H9 (cell line): ENCODE results near the gene SIDT2. TPM values are rescaled to one million over a fixed set of nuclear protein-coding genes. Genes with fewer than 3 reads are reported as not detected.
A peak's percentile ranks its signal among the peaks of the same experiment; 100 is the strongest.

ENCODE experiments used
- DNase-seq: peaks from one replicate; pipeline ENCODE4 v3.0.0-alpha.2; 2017
- H2AFZ ChIP-seq: one replicate; pipeline ENCODE4 v1.6.1; 2013; ENCODE audit warnings: mild to moderate bottlenecking, low read length, control low read depth, moderate library complexity
- H2AK5ac ChIP-seq: 2 replicates; pipeline ENCODE4 v1.6.1; 2013; ENCODE audit warnings: low read length, control low read depth, mixed read lengths; ENCODE audit not compliant: insufficient read length
- H2BK120ac ChIP-seq: one replicate; pipeline ENCODE4 v1.6.1; 2013; ENCODE audit warnings: low read depth, mild to moderate bottlenecking, low read length, control low read depth, inconsistent platforms; ENCODE audit not compliant: poor library complexity, severe bottlenecking
- H2BK12ac ChIP-seq: 2 replicates; pipeline ENCODE4 v1.6.1; 2013; ENCODE audit warnings: low read length, control low read depth, mixed read lengths, low read depth; ENCODE audit not compliant: insufficient read length
- H2BK15ac ChIP-seq: 2 replicates; pipeline ENCODE4 v1.6.1; 2013; ENCODE audit warnings: low read depth, low read length, control low read depth
- H2BK20ac ChIP-seq: one replicate; pipeline ENCODE4 v1.6.1; 2013; ENCODE audit warnings: low read depth, mild to moderate bottlenecking, low read length, control low read depth, inconsistent platforms; ENCODE audit not compliant: poor library complexity, severe bottlenecking
- H2BK5ac ChIP-seq: 2 replicates; pipeline ENCODE4 v1.6.1; 2013; ENCODE audit warnings: low read length, control low read depth, mixed read lengths; ENCODE audit not compliant: insufficient read length
- H3K14ac ChIP-seq: 2 replicates; pipeline ENCODE4 v1.6.1; 2013; ENCODE audit warnings: low read length, control low read depth; ENCODE audit not compliant: insufficient read depth
- H3K18ac ChIP-seq: 2 replicates; pipeline ENCODE4 v1.6.1; 2013; ENCODE audit warnings: low read depth, mild to moderate bottlenecking, mixed read lengths, low read length, control low read depth; ENCODE audit not compliant: insufficient read length
- H3K23ac ChIP-seq: 2 replicates; pipeline ENCODE4 v1.6.1; 2013; ENCODE audit warnings: low read length, control low read depth, mixed read lengths, low read depth; ENCODE audit not compliant: insufficient read length
- H3K23me2 ChIP-seq: 2 replicates; pipeline ENCODE4 v1.6.1; 2013; ENCODE audit warnings: low read depth, mild to moderate bottlenecking, mixed read lengths, low read length, control low read depth; ENCODE audit not compliant: insufficient read length, poor library complexity, severe bottlenecking
- H3K27ac ChIP-seq: 2 replicates; pipeline ENCODE4 v1.5.1; 2013; ENCODE audit warnings: low read length, control low read depth, mixed read lengths, low read depth; ENCODE audit not compliant: insufficient read length
- H3K27me3 ChIP-seq: 2 replicates; pipeline ENCODE4 v1.6.1; 2013; ENCODE audit warnings: low read length, control low read depth, inconsistent platforms; ENCODE audit not compliant: insufficient read depth
- H3K4ac ChIP-seq: 2 replicates; pipeline ENCODE4 v1.6.1; 2013; ENCODE audit warnings: low read depth, mild to moderate bottlenecking, control low read depth, inconsistent platforms, low read length, moderate library complexity
- H3K4me1 ChIP-seq: 2 replicates; pipeline ENCODE4 v1.6.1; 2013; ENCODE audit warnings: low read length, control low read depth, inconsistent platforms; ENCODE audit not compliant: insufficient read depth
- H3K4me2 ChIP-seq: 2 replicates; pipeline ENCODE4 v1.6.1; 2013; ENCODE audit warnings: low read length, control low read depth, mixed read lengths; ENCODE audit not compliant: insufficient read length, insufficient read depth
- H3K56ac ChIP-seq: 2 replicates; pipeline ENCODE4 v1.6.1; 2013; ENCODE audit warnings: low read depth, mild to moderate bottlenecking, mixed read lengths, low read length, control low read depth; ENCODE audit not compliant: insufficient read length
- H3K79me1 ChIP-seq: 2 replicates; pipeline ENCODE4 v1.6.1; 2013; ENCODE audit warnings: low read depth, mild to moderate bottlenecking, moderate library complexity, low read length, control low read depth, inconsistent platforms; ENCODE audit not compliant: insufficient read depth, poor library complexity, severe bottlenecking
- H3K79me2 ChIP-seq: 2 replicates; pipeline ENCODE4 v1.6.1; 2013; ENCODE audit warnings: low read length, control low read depth, inconsistent platforms; ENCODE audit not compliant: insufficient read depth
- H3K9ac ChIP-seq: 2 replicates; pipeline ENCODE4 v1.6.1; 2013; ENCODE audit warnings: low read length, control low read depth, mixed read lengths; ENCODE audit not compliant: insufficient read length; ENCODE audit errors: extremely low read depth
- H3K9me3 ChIP-seq: one replicate; pipeline ENCODE4 v1.6.1; 2013; ENCODE audit warnings: low read depth, low read length, inconsistent platforms; ENCODE audit not compliant: control insufficient read depth
- H3T11ph ChIP-seq: one replicate; pipeline ENCODE4 v1.6.1; 2013; ENCODE audit warnings: mild to moderate bottlenecking, low read length, control low read depth, inconsistent platforms
- H4K20me1 ChIP-seq: one replicate; pipeline ENCODE4 v1.6.1; 2013; ENCODE audit not compliant: control insufficient read depth, insufficient read length, insufficient read depth
- H4K5ac ChIP-seq: 2 replicates; pipeline ENCODE4 v1.6.1; 2013; ENCODE audit warnings: low read depth, mild to moderate bottlenecking, mixed read lengths, low read length, control low read depth; ENCODE audit not compliant: insufficient read length
- H4K8ac ChIP-seq: replicated peaks from 2 replicates; pipeline ENCODE4 v1.6.1; 2013; ENCODE audit warnings: low read length, control low read depth, mixed read lengths, low read depth; ENCODE audit not compliant: insufficient read length
- H4K91ac ChIP-seq: 2 replicates; pipeline ENCODE4 v1.6.1; 2013; ENCODE audit warnings: low read depth, mild to moderate bottlenecking, moderate library complexity, mixed read lengths, low read length, control low read depth; ENCODE audit not compliant: insufficient read length
- H3K27ac Mint-ChIP-seq, 3 experiments: 2 replicates in 2 of 3; 3 replicates in 1 of 3; pipeline ENCODE4 v1.8.0; 2020 to 2021; ENCODE audit warnings: mixed read lengths in 3 of 3, mild to moderate bottlenecking in 1 of 3, moderate library complexity in 1 of 3
- H3K27me3 Mint-ChIP-seq: 2 replicates; pipeline ENCODE4 v1.8.0; 2021; ENCODE audit warnings: low read depth, mild to moderate bottlenecking, moderate library complexity, mixed read lengths
- H3K36me3 Mint-ChIP-seq, 3 experiments: 2 replicates in 2 of 3; 3 replicates in 1 of 3; pipeline ENCODE4 v1.8.0; 2020 to 2021; ENCODE audit warnings: low read depth in 3 of 3, mixed read lengths in 3 of 3; ENCODE audit not compliant: insufficient read depth in 1 of 3
- H3K4me1 Mint-ChIP-seq, 2 experiments: 2 replicates each; pipeline ENCODE4 v1.8.0; 2020; ENCODE audit warnings: mixed read lengths in 2 of 2
- H3K4me3 Mint-ChIP-seq, 2 experiments: 2 replicates in 1 of 2; 3 replicates in 1 of 2; pipeline ENCODE4 v1.8.0; 2020 to 2021; ENCODE audit warnings: mild to moderate bottlenecking in 2 of 2, mixed read lengths in 2 of 2, moderate library complexity in 1 of 2
- H3K9me3 Mint-ChIP-seq, 2 experiments: 2 replicates in 1 of 2; 3 replicates in 1 of 2; pipeline ENCODE4 v1.8.0; 2020; ENCODE audit warnings: mild to moderate bottlenecking in 2 of 2, mixed read lengths in 2 of 2, moderate library complexity in 1 of 2
- CTCF ChIP-seq: fragments of 200-600 bp; sonication (generic); conservative IDR thresholded peaks from 3 replicates; pipeline ENCODE4 v1.8.0; 2021; ENCODE audit warnings: antibody characterized with exemption, mild to moderate bottlenecking
- WGBS: extraction: QIAGEN DNeasy Blood & Tissue Kit; methylation state at CpG from one replicate; pipeline ENCODE4 v1.1.7; 2013; ENCODE audit warnings: missing lambda C conversion rate, low lambda C conversion rate, mixed read lengths; ENCODE audit not compliant: insufficient read length; ENCODE audit errors: extremely low coverage; 5-methylcytosine and 5-hydroxymethylcytosine counted together
- total RNA-seq: library from RNA; stranded (reverse); gene quantifications from 2 replicates; pipeline ENCODE4 v1.2.1, GENCODE V29; 2021

The SIDT2 gene
- total RNA-seq, 1 experiment from 2014 or later: 18.3 TPM

- no peak overlapping the region for H3K4me2 ChIP-seq
- Mint-ChIP-seq H3K4me3 (no peak overlapping the region), H3K36me3 (peaks cover 0 to 25% (median 7%) of the 10 kb centered on the region in 3 experiments; a peak in 4 of 7 replicates), H3K27me3 (no peaks in the 10 kb centered on the region; the same call in 1 of the 2 replicates), H3K27ac (0 out of 7 replicates have a peak overlapping the region, but pooled peaks of 1 of the 3 experiments have one; percentile 38), H3K4me1 (peaks cover 32 to 41% of the 10 kb centered on the region in 2 experiments), H3K9me3 (no peaks in the 10 kb centered on the region)
- no peak overlapping the region for H4K91ac ChIP-seq
- no peak overlapping the region for H2AK5ac ChIP-seq
- H4K5ac ChIP-seq: no peak overlapping the region
- no peaks in the 10 kb centered on the region for H3K79me1 ChIP-seq
- H2BK20ac ChIP-seq: no peak overlapping the region
- TF ChIP-seq CTCF: no peak
- no peaks in the 10 kb centered on the region for H3K27me3 ChIP-seq
- DNase-seq: no peak
- peaks cover 6% of the 10 kb centered on the region; the same call in 1 of the 2 replicates for H3K4me1 ChIP-seq
- H2BK12ac ChIP-seq: no peak overlapping the region
- H3T11ph ChIP-seq: no peak overlapping the region
- H2BK15ac ChIP-seq: no peak overlapping the region
- H4K20me1 ChIP-seq: no peaks in the 10 kb centered on the region
- no peaks in the 10 kb centered on the region for H3K9me3 ChIP-seq
- H2BK120ac ChIP-seq: no peak overlapping the region
- WGBS: no CpG with 5 or more reads among the region's 5 CpGs
- peak overlapping the region; percentile 3 for H3K9ac ChIP-seq
- no peak overlapping the region for H3K18ac ChIP-seq
- H3K4ac ChIP-seq: no peak overlapping the region
- no peak overlapping the region for H2AFZ ChIP-seq
- no peak overlapping the region for H3K23ac ChIP-seq
- H3K79me2 ChIP-seq: no peaks in the 10 kb centered on the region
- H3K14ac ChIP-seq: no peak overlapping the region
- H4K8ac ChIP-seq: no peak overlapping the region
- H3K27ac ChIP-seq: no peak overlapping the region
- H3K56ac ChIP-seq: no peak overlapping the region
- H3K23me2 ChIP-seq: peaks cover 14% of the 10 kb centered on the region
- no peak overlapping the region for H2BK5ac ChIP-seq
These were observed 2.8 kb upstream of the SIDT2 start for GRCh38 chr11:117175781-117176180.
